ENCODE results near the gene CDH23. TPM values are rescaled to one million over a fixed set of nuclear protein-coding genes. Genes with fewer than 3 reads are reported as not detected.
A peak's percentile ranks its signal among the peaks of the same experiment; 100 is the strongest.
"Not testable (repeated sequence)": the region's sequence is repeated elsewhere in the genome, so short reads cannot be mapped to it uniquely, and the experiment has no call there.

The CDH23 gene
- total RNA-seq = 0.16 and 0.40 TPM in 2 replicates
- polyA plus RNA-seq (2012) = 0.05 TPM

- no peak for DNase-seq (ENCODE audit: low read depth)
Measured at GRCh38 chr10:71396711-71397295, at the start of gene CDH23. Gene CDH23, plus strand, starts transcription at chr10:71396920. Its CDS starts 42,912 bp downstream, at chr10:71439832.

GRCh38 chr10:71347587-71348395 lies 48.9 kb upstream of the CDH23 start:
- peak; percentile 47 for DNase-seq (ENCODE audit: low read depth)

DNA sequence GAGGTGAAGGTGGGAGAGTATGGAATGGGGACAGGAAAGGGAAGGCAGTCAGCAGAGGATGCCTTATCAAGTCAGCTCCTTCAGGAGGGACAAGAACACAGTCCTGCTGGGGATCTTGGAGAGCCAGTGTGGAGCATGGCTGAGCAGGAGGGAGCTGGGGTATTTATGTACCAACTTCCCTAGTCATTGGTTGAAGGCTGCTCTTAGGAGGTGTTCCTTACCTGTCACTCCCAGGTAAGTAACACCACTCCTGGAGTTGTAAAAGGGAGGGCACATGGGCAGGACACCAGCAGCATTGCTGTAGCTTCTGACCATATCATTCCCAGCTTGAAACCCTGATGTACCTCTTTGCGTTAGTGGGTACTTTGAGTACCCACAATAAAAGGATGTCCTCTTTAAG lies 47.9 kb upstream of the CDH23 start:
- DNase-seq (ENCODE audit: low read depth) = no peak

DNA sequence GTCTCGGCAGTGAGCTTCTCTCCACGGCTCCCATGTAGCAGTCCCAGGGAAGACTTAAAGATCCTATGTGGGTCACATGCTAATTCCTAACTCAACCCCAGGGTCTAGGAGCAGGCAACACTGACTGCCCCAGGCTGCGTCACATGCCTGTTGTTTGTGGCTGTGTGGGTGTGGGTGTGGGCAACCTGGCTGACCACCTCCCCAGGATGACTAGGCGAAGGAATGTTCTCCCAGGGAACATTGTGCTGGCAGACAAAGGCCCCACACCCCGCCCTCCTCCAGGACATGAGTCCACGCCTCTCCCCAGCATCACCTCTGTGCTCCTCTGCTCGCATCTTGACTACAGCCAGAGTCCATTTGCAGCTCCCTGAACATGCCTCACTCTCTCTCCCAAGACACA lies 47.3 kb upstream of the CDH23 start:
- DNase-seq (ENCODE audit: low read depth) = peak; percentile 27

GRCh38 chr10:71351087-71351486 lies 45.6 kb upstream of the CDH23 start:
- DNase-seq (ENCODE audit: low read depth) = no peak

GRCh38 chr10:71351628-71352319 lies 44.9 kb upstream of the CDH23 start:
- no peak for DNase-seq (ENCODE audit: low read depth)

- no peak for DNase-seq (ENCODE audit: low read depth)
Measured at GRCh38 chr10:71353639-71354038, 43.1 kb upstream of the CDH23 start.

GRCh38 chr10:71354776-71355175 lies 41.9 kb upstream of the CDH23 start:
- no peak for DNase-seq (ENCODE audit: low read depth)

DNA sequence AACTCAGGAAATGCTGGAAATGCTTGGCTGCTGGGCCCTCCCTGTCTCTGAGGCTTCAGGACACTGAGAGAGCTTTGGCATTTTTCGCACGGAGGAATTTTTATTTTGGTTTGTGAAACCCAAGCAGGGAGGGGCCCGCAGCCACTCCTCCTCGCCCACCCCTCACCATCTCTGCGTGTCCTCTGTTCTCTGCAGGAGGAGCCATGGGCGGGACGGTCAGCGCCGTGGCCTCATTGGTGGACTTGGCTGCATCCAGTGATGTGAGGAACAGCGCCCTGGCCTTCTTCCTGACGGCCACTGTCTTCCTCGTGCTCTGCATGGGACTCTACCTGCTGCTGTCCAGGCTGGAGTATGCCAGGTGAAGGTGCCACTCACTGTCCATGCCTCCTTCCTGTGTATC lies 40.8 kb upstream of the CDH23 start:
- no peak for DNase-seq (ENCODE audit: low read depth)

DNA sequence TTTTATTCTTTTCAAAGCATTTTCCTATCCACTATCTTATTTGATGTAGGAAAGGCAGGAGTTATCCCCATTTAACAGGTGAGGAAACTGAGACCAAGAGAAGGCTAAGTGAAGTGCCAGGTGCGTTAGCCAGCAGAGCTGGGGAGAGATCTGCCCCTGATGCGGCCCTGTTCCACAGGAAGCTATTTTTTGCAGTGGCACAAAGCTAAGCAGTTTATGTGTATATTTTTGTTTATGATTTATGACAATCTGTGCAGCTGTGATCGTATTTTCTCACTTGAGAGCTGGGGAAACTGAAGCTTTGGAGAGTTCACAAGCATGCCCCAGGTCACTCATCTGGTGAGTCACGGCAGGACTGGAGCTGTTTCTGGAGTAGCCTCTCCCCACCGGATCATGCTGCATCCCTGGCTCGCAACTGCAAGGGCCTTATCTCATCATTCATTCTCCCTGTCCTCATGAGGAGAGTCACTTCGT lies 38.9 kb upstream of the CDH23 start:
- peak; percentile 55 for DNase-seq (ENCODE audit: low read depth)

DNA sequence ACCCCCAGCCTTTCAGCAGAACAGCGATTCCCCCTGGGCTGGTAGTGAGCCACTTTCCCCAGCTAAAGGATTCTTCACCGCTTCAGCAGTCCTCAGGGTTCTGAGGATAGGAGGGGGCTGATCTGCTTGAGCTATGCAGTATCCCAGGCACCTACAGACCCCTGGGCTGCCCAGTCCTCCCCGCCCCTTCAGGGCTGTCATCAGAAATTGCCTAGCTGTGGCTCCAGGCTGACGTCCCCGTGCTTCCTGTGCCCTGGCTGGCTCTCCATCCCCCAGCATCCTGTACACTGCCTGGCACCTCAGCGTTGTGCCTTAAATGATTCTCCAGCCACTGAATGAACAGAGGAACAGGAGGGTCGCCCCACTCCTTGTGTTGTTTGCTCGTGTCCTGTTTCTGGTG lies 38.4 kb upstream of the CDH23 start:
- DNase-seq (ENCODE audit: low read depth) = no peak

DNA sequence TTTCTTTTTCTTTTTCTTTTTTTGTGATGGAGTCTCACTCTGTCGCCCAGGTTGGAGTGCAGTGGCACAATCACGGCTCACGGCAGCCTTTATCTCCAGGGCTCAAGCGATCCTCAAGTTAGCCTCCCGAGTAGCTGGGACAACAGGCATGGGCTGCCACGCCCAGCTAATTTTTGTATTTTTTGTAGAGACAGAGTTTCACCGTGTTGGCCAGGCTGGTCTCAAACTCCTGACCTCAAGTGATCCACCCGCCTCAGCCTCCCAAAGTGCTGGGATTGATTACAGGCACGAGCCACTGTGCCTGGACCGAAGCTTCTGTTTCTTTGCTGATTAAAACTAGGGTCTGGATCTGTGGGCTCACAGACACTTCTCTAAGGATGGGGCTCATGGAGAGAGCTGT lies 37.8 kb upstream of the CDH23 start:
- DNase-seq (ENCODE audit: low read depth) = not testable (repeated sequence)

DNA sequence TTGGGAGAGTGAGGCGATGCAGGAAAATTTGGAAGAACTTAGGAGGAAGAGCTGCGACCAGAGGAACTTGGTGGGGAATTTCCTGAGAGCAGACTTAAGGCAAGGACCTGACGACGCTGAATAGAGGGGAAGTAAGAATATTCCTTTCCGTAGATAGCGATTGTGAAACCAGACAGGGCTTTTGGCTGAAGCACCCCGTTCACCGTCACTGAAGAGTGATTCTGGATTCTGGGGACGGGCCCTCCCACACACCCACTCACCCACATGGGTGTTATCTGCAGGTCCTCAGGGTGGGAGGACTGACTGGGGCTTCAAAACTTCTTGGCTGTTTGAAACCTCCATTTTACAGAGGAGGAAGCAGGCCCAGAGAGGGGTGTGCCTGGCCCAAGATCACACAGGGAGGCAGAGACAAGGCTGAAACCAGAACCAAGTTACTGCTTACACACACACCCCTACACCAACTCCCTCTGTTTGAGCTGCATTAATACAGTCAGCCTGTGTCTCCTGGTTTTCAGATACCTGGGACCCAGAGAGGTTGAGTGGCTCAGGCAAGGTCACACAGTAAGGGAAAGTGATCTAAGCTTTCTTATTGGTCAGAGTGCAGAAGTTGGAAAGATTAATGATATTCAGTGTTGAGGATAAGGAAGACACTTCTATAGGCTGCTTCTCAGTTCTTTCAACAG lies 37.2 kb upstream of the CDH23 start:
- DNase-seq (ENCODE audit: low read depth) = no peak

DNA sequence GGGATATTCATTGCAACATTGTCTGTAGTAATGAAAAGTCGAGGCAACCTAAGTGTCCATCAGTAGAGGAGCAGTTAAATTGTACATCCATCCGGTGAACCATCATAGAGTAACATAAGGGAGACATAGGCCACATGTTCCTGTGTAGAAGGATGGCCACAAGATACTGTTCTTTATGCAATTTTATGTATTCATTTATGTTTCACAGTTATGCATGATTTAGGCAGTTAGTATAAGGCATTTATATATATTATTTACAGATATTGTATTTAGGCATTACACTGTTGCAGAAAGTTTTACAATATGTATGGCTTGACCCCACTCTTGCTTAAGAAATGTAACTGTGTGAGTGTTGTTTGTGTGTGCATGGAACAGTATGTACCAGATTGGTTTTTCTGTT lies 36.0 kb upstream of the CDH23 start:
- no peak for DNase-seq (ENCODE audit: low read depth)

GRCh38 chr10:71361581-71361980 lies 35.1 kb upstream of the CDH23 start:
- DNase-seq (ENCODE audit: low read depth) = no peak

DNA sequence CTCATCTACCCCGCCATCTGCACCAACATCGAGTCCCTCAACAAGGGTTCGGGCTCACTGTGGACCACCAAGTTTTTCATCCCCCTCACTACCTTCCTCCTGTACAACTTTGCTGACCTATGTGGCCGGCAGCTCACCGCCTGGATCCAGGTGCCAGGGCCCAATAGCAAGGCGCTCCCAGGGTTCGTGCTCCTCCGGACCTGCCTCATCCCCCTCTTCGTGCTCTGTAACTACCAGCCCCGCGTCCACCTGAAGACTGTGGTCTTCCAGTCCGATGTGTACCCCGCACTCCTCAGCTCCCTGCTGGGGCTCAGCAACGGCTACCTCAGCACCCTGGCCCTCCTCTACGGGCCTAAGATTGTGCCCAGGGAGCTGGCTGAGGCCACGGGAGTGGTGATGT lies 34.6 kb upstream of the CDH23 start:
- DNase-seq (ENCODE audit: low read depth) = no peak

DNA sequence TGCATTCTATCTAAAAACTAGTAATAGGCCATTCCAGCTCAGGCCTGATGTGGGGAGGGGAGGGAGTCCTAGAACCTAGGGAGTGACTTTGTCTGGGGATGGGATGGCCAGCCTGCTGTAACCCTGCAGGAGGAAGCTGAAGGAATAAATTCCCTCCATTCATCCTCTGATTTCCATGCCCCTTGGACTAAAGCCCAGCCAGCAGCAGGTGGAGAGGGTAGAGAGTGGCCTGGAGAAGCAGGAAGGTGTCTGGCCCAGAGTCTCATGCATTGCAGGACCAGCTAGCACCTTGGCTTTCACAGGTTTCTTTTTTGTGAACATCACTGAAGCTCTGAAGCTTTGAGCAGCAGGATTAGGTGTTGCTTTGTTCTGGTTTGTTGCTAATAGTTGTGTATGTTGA lies 32.8 kb upstream of the CDH23 start:
- DNase-seq (ENCODE audit: low read depth) = no peak

- no peak for DNase-seq (ENCODE audit: low read depth)
Measured at GRCh38 chr10:71365366-71365765, 31.4 kb upstream of the CDH23 start.

GRCh38 chr10:71366690-71367089 lies 30.0 kb upstream of the CDH23 start:
- DNase-seq (ENCODE audit: low read depth) = no peak

- DNase-seq (ENCODE audit: low read depth) = no peak
Measured at GRCh38 chr10:71367271-71367670, 29.4 kb upstream of the CDH23 start.

GRCh38 chr10:71368176-71368575 lies 28.5 kb upstream of the CDH23 start:
- DNase-seq (ENCODE audit: low read depth) = no peak

DNA sequence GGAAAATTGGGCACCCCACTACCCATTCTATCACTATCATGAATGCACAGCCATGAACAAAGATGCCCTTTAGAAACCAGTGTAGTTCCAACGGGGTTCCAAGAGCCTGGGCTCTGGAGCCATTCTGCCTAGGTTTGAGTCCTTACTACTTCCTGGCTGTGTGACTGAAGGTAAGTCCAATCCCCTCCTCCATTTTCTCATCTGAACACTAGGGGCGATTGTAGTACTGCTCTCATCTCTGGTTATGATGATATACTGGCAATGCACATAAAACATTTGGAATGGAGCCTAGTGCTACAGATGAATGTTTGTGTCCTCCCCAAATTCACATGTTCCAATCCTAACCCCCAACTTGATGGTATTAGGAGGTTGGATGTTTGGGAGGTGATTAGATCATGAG lies 28.1 kb upstream of the CDH23 start:
- DNase-seq (ENCODE audit: low read depth) = no peak
